Suprapubic skin (tissue), 3 donors: ENCODE measurements around the gene CKS1B.

Source experiments
- POLR2A ChIP-seq, 2 donors: fragments of 450-650 bp; IDR thresholded peaks; one replicate each; pipeline ENCODE4 v1.6.1; 2017; ENCODE audit warnings: antibody characterized with exemption in 2 of 2, mild to moderate bottlenecking in 2 of 2, moderate library complexity in 2 of 2
- TF ChIP-seq, protein P1 (sequence below), 2 donors: fragments of 200-600 bp in 1 of 2; fragments of 450-650 bp in 1 of 2; sonication (generic) in 1 of 2; IDR thresholded peaks; one replicate each; pipeline ENCODE4 v1.5.1; 2016 to 2019; ENCODE audit warnings: antibody characterized with exemption in 2 of 2, mild to moderate bottlenecking in 1 of 2, moderate library complexity in 1 of 2

DNA sequence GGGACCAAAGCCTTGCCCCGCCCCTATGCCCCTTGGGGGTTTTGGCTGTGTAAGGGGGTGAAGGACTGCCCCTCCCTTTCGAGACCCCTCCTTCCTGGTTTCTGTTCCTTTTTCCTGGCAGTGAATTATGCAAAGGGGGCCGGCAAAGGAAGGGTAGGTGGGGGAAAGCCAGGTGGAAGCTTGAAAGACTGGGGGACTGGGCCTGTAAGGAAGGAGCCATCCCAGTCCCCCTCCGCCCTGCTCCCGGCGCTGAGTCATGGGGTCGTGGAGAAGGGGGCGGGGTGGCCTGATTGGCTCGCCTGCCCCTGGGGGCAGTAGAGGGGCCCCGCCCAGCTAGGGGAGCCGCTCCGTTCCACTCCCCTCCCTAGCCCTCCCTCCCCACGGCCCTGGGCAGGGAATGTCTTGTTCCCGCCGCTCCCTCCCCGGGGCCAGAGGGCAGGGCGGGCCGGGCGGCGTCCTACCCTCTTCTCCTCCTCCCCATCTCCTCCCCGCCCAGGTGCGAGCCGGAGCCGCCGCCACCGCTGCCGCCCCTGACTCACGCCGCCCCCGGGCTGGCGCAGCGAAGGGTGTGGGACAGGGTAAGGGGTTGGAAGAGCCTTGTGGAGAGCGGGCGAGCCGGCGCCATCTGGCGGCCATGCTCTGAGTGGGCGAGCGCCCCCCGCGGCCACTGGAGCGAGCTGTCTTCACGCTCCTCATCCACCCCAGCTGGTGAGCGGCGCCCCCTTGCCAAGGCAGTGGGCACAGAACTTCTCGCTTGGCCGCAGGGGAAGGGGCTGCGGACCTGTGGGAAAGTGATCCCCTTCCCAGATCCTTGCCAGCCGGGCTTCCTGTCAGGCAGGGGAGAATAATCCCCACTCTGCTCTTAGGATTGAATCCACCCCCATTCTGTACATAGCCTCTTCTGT, 42.8 kb downstream of the CKS1B start:
- TF ChIP-seq, protein P1, sequence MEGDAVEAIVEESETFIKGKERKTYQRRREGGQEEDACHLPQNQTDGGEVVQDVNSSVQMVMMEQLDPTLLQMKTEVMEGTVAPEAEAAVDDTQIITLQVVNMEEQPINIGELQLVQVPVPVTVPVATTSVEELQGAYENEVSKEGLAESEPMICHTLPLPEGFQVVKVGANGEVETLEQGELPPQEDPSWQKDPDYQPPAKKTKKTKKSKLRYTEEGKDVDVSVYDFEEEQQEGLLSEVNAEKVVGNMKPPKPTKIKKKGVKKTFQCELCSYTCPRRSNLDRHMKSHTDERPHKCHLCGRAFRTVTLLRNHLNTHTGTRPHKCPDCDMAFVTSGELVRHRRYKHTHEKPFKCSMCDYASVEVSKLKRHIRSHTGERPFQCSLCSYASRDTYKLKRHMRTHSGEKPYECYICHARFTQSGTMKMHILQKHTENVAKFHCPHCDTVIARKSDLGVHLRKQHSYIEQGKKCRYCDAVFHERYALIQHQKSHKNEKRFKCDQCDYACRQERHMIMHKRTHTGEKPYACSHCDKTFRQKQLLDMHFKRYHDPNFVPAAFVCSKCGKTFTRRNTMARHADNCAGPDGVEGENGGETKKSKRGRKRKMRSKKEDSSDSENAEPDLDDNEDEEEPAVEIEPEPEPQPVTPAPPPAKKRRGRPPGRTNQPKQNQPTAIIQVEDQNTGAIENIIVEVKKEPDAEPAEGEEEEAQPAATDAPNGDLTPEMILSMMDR (IDR thresholded peaks at IDR 0.05), result peak; percentile 97 to 99
- no peak for TF ChIP-seq POLR2A (IDR thresholded peaks at IDR 0.05)
